NT2/D1 (cell line): Measurements from ENCODE around the gene POR.

ENCODE experiments used
- DNase-seq: peaks from one replicate; pipeline ENCODE4 v3.0.0-alpha.2; 2011; ENCODE audit warnings: low read depth, low spot score
- H3K27me3 ChIP-seq: 2 replicates; pipeline ENCODE4 v1.6.0; 2011; ENCODE audit warnings: mild to moderate bottlenecking; ENCODE audit not compliant: insufficient read length, insufficient read depth
- H3K36me3 ChIP-seq: 2 replicates; pipeline ENCODE4 v1.6.1; 2011; ENCODE audit warnings: mild to moderate bottlenecking, low read length, mixed read lengths; ENCODE audit not compliant: insufficient read depth, insufficient read length
- H3K4me1 ChIP-seq: 2 replicates; pipeline ENCODE4 v1.5.1; 2011; ENCODE audit not compliant: insufficient read depth, insufficient read length
- H3K4me3 ChIP-seq: 2 replicates; pipeline ENCODE4 v1.5.1; 2011; ENCODE audit warnings: low read depth; ENCODE audit not compliant: insufficient read length
- H3K9ac ChIP-seq: 2 replicates; pipeline ENCODE4 v1.6.0; 2011; ENCODE audit warnings: low read depth; ENCODE audit not compliant: insufficient read length
- H3K9me3 ChIP-seq: 2 replicates; pipeline ENCODE4 v1.5.1; 2011; ENCODE audit warnings: mild to moderate bottlenecking, low read length; ENCODE audit not compliant: insufficient read depth
- SUZ12 ChIP-seq: IDR thresholded peaks from 2 replicates; pipeline ENCODE4 v1.6.1; 2011; ENCODE audit not compliant: insufficient read length, insufficient read depth; ENCODE audit errors: extremely low read depth
- YY1 ChIP-seq: IDR thresholded peaks from 2 replicates; pipeline ENCODE4 v1.6.1; 2011; ENCODE audit not compliant: insufficient read length, insufficient read depth
- ZNF274 ChIP-seq: IDR thresholded peaks from 2 replicates; pipeline ENCODE4 v1.6.1; 2011; ENCODE audit warnings: mild to moderate bottlenecking, low read depth, low read length

The POR gene

GRCh38 chr7:75938921-75939320 is 24.0 kb downstream of the POR start:
- Histone ChIP-seq H3K27me3 (no peaks in the 10 kb centered on the region), H3K4me1 (peaks cover 6% of the 10 kb centered on the region), H3K9me3 (no peaks in the 10 kb centered on the region), H3K36me3 (peaks cover 6% of the 10 kb centered on the region), H3K4me3 (no peak overlapping the region), H3K9ac (no peak overlapping the region)
- no peak for DNase-seq
- no peak for TF ChIP-seq YY1
- no peak for TF ChIP-seq SUZ12
- TF ChIP-seq ZNF274, result no peak

DNA sequence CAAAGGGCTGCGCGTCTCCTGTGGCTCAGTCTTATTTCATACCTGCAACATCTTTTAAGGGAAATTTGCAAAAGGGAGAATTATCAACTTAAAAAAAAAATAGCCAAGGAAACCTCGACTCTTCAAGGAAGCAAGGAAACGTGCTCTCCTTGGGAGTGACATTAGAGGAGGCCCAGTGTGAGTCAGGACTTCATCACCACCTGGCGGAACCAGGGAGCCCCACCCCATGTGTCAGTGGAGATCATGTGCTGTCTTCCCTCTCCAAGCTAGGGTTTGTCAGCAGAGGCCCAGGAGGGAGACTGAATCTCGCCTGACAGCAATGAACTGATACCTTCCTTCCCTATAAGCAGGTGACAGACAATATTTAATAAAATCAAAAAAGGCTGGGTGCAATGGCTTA is 28.9 kb downstream of the POR start:
- H3K4me3 ChIP-seq, result no peak overlapping the region
- DNase-seq, result no peak
- H3K4me1 ChIP-seq, result peaks cover 3% of the 10 kb centered on the region
- H3K9ac ChIP-seq, result no peak overlapping the region
- TF ChIP-seq ZNF274 (no peak), SUZ12 (no peak), YY1 (no peak)
- peaks cover 10% of the 10 kb centered on the region for H3K36me3 ChIP-seq
- no peaks in the 10 kb centered on the region for H3K9me3 ChIP-seq
- no peaks in the 10 kb centered on the region for H3K27me3 ChIP-seq

- Histone ChIP-seq H3K4me1 (peaks cover 3% of the 10 kb centered on the region), H3K4me3 (no peak overlapping the region), H3K9me3 (no peaks in the 10 kb centered on the region), H3K9ac (no peak overlapping the region), H3K27me3 (no peaks in the 10 kb centered on the region), H3K36me3 (peaks cover 10% of the 10 kb centered on the region)
- no peak for TF ChIP-seq ZNF274
- TF ChIP-seq SUZ12, result no peak
- no peak for TF ChIP-seq YY1
- DNase-seq, result no peak
These were observed 29.6 kb downstream of the POR start for GRCh38 chr7:75944507-75944906.

DNA sequence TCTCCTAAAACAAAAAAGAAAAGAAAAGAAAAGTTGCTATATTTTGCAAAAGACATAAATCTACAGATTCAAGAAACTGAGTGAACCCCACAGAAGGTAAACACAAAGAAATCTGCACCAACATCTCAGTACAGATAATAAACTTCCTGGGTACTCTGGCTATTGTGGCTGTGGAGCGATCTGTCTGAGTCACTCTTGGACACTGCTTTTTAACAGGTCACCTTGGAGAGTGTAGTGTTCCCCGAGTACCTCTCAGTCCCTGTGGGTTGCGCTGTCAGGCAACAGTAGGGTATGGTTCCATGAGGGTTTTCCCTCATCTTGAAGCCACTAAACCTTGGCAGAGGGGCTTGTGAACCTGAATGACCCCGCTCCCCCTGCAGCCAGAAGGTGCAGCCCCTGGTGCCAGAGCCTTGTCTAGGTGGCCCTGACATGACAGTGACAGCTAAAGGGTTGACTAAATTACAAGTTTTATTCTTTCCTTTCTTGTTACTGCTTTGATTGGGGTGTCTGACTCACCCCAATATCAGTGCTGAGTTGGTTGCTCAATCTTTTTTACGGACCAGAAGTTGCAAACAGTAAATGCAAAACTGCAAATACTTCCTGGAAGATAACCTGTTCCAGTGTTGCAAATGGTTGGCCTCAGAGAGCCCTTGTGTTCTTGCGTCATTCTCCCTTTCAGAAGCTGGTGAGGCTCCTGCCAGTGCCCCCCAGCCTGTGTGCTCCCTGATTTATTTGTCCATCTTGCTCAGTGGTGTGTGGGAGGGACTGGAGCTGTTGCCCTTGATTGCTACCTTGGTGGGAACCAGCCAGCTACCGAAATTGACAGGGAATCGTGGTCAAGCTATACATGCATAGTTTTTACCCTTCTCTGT is 30.6 kb downstream of the POR start:
- no peak overlapping the region for H3K4me3 ChIP-seq
- H3K27me3 ChIP-seq, result no peaks in the 10 kb centered on the region
- no peak overlapping the region for H3K9ac ChIP-seq
- peaks cover 3% of the 10 kb centered on the region for H3K4me1 ChIP-seq
- TF ChIP-seq YY1 (no peak), ZNF274 (no peak)
- no peaks in the 10 kb centered on the region for H3K9me3 ChIP-seq
- no peak for DNase-seq
- peaks cover 10% of the 10 kb centered on the region for H3K36me3 ChIP-seq

DNA sequence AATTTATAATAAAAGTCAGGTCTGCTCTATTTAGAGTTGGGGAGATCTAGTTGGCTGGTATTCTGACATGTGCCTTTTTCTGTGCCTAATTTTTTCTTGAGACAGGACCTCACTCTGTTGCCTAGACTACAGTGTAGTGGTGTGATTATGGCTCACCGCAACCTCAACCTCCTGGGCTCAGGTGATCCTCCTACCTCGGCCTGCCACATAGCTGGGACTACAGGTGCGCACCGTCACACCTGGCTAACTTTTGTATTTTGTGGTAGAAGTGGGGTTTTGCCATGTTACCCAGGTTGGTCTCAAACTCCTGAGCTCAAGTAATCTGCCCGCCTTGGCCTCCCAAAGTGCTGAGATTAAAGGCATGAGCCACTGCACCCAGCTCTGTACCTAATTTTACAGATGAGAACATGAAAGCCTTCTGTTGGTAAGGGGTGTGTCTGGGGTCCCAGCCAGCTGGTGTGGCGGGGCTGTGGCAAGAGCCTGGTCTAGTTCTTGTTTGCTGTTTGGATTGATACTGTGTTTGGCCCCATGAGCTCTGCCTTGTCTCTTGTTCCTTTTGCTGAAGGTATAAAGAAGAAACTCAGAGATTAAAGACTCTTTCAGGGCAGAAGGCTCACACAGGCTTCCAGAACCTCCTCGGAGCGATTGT is 31.4 kb downstream of the POR start:
- DNase-seq, result no peak
- Histone ChIP-seq H3K4me3 (no peak overlapping the region), H3K9me3 (peaks cover 1% of the 10 kb centered on the region; the same call in 1 of the 2 replicates), H3K27me3 (no peaks in the 10 kb centered on the region), H3K36me3 (peaks cover 7% of the 10 kb centered on the region), H3K4me1 (peaks cover 3% of the 10 kb centered on the region), H3K9ac (no peak overlapping the region)
- no peak for TF ChIP-seq YY1
- no peak for TF ChIP-seq ZNF274
- no peak for TF ChIP-seq SUZ12

- TF ChIP-seq ZNF274, result no peak
- no peak for TF ChIP-seq SUZ12
- no peak for TF ChIP-seq YY1
These were observed 33.2 kb downstream of the POR start for GRCh38 chr7:75948179-75948578.

DNA sequence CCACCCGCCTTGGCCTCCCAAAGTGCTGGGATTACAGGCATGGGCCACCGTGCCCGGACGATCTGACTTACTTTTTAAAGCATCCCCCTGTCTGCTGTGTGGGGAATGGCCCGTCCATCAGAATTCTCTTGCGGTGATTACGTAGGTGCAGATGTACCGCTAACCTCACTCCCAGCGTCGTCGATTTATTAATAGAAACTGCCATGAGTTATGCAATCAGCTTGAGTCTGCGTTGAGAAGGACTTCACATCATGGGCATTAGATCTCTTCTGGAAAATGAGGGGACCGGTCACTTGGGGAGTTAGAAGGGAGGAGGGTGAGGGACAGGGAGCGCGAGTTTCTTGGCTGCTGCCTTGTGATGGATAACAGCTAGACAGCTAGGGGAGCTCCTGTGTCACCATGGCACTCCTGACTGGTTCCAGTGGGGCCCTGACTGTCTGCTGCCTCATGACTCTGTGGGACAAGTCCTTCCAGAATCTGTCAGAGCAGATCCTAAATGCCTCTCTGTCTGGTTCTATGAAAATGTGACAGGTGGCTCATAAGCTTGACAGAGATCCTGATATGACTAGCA is 35.2 kb downstream of the POR start:
- H3K4me3 ChIP-seq, result no peak overlapping the region
- H3K27me3 ChIP-seq, result no peaks in the 10 kb centered on the region
- H3K9ac ChIP-seq, result no peak overlapping the region
- peaks cover 3% of the 10 kb centered on the region for H3K4me1 ChIP-seq
- peaks cover 21% of the 10 kb centered on the region for H3K36me3 ChIP-seq
- H3K9me3 ChIP-seq, result peaks cover 6% of the 10 kb centered on the region; the same call in 1 of the 2 replicates
- TF ChIP-seq SUZ12, result no peak
- TF ChIP-seq YY1, result no peak
- TF ChIP-seq ZNF274, result no peak
- no peak for DNase-seq

More at GRCh38 chr7:75948179-75948578, 33.2 kb downstream of the POR start:
- Histone ChIP-seq H3K36me3 (peaks cover 6% of the 10 kb centered on the region), H3K4me1 (peaks cover 3% of the 10 kb centered on the region), H3K9me3 (peaks cover 6% of the 10 kb centered on the region; the same call in 1 of the 2 replicates), H3K27me3 (no peaks in the 10 kb centered on the region), H3K4me3 (no peak overlapping the region), H3K9ac (no peak overlapping the region)
- no peak for DNase-seq
